ENCODE measurements around the gene CETN3.
"Not testable (repeated sequence)": the region's sequence is repeated elsewhere in the genome, so short reads cannot be mapped to it uniquely, and the experiment has no call there.

The CETN3 gene

DNA sequence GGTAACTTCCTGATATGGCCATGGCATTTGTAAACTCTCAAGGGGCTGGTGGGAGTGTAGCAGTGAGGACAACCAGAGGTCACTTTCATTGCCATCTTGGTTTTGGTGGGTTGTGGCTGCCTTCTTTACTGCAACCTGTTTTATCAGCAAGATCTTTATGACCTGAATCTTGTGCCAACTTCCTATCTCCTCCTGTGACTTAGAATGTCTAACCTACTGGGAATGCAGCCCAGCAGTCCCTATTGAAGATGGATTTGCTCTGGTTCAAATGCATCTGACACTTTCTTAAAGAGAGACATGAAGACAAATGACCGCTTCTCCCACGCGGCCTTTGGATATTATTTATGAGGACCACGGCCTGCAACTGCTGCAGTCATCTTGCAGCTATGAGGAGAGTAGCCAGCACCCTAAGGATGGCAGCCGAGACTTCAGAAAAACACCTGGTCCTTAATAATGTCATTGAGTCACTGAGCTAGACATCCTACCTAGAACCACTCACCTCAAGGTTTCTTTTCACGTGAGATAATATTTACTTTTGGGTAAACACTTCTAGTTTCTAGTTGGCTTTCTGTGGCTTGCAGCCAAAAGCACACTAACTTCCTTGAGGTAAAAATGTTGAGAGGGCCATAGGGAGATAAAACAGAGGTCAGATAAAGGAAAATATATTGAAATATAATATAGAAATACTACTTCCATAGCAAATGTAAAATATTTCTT lies 28.2 kb downstream of the CETN3 start:
- no peak for DNase-seq

DNA sequence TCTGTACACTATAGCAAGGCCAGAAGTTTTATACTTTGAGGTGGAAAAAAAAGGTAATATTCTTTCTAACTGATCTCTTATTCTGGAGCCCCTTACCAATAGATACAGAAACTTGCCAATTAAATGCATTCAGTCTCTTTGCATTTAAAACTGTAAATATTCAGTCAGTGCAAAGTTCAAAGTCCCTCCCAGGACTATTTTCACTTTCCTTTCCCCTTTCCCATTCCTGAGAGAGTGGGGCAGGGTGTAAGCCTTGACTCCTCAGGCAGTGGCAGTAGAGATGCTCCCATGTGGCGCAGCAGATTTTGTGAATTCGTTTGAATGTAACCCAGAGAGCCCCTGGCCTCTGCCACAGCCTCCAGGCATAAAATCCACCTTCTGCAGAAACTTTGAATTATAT lies 29.9 kb downstream of the CETN3 start:
- DNase-seq = no peak

DNA sequence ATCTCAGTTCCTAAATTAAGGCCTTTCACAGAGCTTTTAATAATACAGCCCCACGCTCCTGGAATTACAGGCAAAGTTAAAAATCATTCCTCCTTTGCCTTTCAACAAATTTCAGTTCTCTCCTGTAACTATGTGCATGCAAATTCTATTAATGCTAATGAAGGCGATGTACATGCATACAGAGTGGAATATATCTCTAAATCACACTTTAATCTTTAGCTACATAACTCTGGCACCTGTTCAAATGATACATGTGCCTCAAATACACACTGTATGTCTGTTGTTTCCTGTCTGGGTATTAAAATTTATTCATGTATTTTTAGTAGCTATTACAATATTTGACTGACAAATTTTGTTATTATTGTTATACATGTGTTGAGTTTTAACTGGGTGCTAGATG lies 30.8 kb downstream of the CETN3 start:
- no peak for DNase-seq

DNA sequence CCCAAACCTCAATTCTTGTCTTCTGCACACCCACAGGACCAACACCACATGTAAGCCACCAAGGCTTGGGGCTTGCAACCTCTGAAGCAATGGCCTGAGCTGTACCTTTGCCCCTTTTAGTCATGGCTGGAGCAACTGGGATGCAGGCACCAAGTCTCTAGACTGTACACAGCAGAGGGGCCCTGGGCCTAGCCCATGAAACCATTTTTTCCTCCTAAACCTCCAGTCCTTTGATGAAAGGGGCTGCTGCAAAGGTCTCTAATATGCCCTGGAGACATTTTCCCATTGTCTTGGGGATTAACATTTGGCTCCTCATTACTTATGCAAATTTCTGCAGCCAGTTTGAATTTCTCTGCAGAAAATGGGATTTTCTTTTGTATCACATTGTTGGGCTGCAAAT lies 38.3 kb downstream of the CETN3 start:
- not testable (repeated sequence) for DNase-seq

DNA sequence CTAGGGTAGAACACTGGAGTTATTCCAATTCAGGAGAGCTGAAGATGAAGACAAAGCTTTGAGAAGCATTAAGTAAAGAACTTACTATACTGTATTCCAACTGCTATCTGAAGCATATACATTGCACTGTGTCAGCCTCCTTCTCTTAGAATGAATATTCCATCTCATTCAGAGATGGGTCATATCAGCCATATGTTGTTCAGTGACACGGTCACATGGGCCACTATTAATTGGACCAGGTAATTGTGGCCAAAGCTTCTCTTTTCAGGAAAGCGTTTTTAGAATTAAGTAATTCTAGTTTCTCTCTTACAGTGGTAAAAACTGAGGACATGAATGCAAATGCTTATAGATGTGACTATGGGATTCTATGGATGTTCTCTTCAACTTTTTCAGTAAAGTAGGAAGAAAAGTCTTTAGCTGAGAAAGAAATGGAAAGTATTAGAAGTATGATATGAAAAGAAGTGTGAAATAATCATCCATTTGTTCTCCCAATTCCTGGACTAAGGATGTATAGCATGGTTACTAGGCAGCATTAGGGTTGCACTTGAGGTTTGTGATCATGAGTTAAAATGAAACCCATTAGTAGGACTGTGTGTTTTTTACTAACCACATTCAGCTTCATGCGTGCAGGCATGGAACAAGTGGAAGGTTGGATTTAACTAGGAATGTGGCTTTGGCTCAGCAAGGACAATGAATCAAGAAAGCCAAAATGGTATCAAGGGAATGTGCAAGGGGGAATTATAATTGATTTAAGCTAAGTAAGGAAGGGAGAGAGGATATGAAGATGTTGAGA lies 40.9 kb downstream of the CETN3 start:
- no peak for DNase-seq

DNA sequence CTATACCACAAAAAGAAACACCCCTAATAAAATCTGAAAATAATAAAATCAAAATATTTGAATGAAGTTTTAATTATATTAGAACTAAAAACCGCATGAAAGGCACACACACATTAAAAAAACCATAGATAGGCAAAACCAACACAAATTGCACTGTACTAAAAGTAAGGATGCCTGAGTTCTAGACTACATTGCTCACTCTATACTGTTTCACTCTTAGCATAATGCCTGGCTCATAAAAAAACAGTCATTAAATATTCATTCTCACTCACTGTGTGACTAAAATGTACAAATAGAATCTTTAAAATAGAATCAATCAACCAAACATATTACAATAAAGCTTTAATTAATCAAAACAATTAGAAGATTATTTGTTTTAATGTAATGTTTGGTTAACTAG lies 41.7 kb downstream of the CETN3 start:
- no peak for DNase-seq

DNA sequence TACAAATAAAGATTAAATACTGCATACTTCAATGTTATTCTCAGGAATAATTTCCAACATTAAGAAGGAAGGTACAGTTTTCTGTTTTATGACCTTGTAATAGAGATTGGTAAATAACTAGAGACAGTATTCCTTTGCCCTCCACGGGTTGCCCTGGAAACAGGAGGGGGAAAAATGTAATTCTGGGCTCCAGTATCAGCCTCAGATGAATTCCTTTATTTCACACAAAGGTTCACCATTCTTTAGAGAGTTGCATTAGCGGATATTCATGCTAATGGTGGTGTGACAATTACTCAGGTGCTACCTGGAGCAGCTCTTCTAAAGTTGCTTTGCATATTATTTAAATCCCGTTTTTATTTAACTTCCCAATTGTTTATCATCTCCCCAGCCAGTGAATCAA lies 42.6 kb downstream of the CETN3 start:
- no peak for DNase-seq

DNA sequence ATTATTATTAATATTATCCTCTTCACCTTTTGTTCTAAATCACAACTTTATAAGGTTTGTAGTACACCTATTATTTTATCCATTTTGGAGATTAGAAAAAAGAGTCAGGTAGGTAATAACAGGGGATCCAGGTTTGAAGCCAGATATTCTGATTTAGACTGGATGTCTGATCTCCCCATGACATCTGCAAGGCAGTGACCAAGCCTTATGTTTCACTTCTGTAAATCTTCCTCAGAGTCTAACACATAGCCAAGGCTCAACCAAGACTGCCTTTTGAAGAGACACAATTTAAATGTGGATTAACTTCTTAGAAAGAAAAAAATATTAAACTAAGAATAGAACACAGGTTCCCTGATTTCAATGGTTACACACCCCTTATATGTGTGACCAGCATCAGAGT lies 44.2 kb downstream of the CETN3 start:
- DNase-seq = no peak

DNA sequence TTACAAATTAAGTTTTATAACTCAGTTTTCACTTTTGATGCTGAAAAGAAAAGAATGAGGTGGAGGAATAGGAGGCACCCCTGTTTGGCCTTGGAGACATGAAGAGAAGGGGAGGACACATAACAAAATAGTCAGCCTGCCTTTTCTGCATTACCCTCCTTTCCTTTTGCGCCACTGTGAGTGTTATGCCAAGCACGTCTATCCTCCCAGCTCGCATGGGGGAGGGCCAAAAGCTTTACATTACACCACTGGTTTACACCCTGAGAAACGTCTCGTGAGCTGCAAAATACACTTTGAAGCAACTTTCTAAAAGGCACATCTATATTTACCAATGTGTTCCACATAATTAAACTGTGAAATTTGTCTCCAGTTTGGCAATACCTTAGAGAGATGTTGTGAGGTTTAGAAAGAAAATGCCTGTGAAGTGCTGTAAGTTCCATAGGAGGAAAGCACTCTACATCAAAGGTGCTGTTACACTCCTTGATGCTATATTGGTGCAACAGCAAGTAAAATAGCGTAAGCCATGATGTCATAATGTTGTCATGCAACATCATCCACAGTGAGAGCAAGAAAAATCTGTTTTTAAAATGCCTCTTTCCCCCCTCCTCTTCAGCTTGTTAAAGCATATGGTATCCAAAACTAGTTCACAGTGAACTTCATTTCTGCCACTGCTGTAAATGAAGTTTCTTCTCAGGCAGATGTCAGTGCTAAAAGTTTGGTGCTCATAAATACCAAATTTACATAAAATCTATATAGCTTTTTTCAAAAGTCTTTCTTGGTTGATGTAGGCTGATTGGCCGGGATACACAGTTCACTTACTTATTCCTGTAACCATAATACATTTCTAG lies 50.3 kb downstream of the CETN3 start:
- no peak for DNase-seq

DNA sequence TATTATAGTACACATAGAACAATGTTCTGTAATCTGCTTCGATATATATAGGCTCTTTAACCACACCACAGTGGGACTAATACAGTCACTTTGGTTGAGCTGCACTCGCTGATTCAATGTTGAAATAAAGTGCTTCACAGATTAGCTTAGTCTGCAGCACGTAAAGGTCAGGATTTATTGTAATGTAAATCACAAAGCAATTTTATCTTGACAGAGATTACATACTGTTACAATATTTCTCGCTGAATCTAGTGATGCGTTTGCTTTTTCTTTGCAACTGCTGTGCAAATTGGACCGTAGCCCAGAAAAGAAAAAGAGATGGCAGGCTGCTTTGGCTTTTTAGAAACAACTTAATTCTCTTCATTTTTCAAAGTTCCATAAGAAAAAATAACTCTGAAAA lies 52.9 kb downstream of the CETN3 start:
- no peak for DNase-seq

DNA sequence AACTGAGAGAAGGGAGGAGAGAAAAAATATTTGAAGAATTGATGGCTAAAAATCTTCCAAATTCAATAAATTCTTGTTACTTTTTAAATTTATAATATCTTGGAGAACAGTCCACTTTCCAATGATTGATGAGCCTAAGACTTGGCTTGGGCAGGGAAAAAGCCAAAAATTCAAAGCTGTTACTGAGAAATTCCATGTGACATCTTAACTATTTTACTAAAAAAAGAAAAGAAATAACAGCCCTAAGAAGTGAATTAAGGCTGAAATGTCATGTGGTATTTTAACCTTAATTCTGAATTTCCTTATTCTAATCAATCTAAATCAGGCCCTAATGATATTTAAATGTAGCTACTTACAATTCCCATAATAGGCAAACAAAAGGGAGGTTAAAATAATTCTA lies 53.4 kb downstream of the CETN3 start:
- no peak for DNase-seq

DNA sequence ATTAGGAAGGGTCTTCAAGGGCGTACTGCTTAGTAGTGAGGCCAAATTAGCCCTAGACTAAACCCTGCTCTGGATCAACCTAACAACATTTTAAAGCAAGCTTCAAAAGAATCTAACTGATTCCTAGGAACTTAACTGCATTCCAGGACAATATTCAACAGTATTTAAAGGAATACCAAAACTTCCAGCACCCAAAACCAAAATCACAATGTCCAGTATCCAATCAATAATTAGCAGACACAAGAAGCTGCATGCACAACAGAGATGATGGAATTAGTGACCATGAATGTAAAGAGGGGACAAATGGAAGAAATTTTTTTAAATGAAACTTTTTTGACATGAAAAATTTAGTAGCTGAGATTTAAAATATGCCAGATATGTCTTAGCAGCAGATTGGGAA lies 53.9 kb downstream of the CETN3 start:
- no peak for DNase-seq

DNA sequence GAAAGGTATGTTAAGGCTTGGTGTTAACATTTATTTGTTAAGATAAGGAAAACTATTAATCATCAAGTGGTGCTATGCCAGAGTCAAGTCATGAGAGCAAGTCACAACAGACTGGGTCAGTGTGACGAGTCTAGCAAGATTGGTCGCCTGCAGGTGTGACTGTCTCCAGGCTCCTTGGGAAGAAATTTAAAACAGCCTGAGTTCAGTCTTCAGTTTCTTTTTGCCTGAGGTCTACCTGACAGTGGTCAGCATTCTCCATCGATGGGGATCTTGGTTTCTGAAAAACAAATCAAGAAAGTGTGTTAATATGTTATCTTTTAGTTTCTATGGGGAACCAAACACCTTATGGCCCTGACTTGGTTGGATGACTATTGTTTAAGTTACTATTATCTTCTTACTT lies 56.3 kb downstream of the CETN3 start:
- no peak for DNase-seq

DNA sequence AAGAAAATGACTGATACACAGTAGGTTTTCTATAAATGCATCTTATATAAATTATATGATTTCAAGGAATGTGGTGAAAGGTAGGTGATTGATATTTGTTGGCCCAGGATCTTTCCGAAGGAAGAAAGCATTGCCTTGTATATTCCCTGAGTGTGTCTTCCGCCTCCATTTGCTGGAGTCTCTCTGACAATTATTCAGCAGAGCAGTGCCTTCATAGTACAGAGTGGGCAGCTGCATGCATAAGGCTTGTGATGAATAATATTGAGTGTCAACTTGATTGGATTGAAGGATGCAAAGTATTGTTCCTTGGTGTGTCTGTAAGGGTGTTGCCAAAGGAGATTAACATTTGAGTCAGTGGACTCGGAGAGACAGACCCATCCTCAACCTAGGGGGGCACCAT lies 58.5 kb downstream of the CETN3 start:
- DNase-seq = no peak

DNA sequence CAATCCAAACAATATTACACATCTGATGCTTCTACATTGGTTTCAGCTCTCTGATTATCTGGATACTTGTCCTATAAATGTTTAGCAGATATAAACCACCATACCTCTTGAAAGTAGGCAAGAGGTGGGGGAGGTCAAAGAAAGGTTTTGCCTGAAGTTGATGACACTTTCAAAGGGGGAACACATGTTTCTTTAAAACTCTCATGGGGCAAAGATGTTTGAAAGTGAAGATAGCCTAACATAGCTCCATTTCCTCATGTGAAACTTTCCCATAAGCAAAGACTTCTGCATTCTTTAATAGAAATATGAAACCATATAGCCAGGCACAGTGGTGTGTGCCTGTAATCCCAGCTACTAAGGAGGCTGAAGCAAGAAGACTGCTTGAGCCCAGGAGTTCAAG lies 62.1 kb downstream of the CETN3 start:
- no peak for DNase-seq

DNA sequence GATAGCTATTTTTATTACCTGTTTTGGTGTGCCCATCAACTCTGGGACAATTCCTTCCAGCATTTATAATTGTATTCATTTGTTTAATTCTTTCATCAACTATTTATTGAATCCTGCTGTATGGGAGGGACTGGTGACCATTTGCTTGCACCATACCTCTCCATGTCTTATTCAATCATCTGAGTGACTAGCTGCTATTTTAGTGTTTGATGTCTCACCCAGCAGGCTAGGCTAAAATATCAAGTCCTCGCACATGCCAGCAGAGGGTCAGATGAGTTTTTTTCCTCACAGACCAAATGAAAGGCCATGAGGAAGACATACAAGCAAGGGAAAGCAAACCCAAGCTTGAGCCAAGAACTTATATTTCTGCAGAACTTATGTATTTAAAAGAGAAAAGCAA lies 63.9 kb downstream of the CETN3 start:
- no peak for DNase-seq

DNA sequence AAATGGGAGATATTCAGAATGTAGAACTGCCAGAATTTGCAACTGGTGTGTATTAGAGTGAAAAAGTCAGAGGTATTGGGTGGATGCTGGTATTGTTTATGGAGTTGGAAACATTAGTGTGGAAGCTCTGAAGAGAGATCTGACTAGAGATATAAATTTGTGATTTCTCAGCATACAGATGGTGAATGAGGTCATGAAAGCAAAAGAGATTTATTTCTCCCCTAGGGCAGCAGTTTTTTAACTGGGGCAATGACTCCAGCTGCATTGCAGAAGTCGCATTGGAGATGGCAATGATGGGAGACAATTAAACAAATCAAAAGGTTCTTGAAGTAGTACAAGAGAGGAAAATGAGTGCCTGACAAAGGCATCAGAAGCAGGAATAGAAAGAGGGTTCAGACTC lies 64.9 kb downstream of the CETN3 start:
- no peak for DNase-seq

DNA sequence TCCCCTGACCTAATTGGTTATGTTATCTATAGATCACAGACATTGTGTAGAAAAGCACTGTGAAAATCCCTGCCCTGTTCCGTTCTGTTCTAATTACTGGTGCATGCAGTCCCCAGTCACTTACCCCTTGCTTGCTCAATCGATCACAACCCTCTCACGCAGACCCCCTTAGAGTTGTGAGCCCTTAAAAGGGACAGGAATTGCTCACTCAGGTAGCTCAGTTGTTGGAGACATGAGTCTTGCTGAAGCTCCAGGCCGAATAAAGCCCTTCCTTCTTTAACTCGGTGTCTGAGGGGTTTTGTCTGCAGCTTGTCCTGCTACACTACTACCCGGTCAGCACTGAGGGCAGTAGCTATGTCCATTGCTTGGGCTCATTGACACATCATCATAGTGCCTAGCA lies 65.8 kb downstream of the CETN3 start:
- not testable (repeated sequence) for DNase-seq

DNA sequence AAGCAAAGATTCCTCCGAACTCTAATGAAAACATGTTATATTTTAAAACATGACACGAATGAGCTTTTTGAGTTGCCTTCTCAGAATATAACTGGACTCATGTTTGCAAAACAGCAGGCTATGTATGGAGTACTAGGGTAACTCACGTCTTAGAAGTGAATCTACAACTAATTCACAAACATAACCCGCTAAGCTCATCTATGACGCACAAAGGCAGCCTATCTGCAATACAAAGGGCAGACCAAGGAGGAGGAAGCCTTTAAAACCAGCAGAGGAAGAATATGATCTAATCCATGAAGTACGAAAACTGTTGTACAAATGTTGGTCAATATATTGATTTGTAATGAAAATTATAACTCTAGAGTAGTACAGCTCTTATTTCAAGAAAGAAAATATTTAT lies 67.0 kb downstream of the CETN3 start:
- no peak for DNase-seq

Measured in activated CD4-positive, alpha-beta T cell treated with anti-CD3 and anti-CD28 coated beads for 1 hour (primary cell).